ENCODE results near the gene MYH10.

GRCh38 chr17:8537734-8538133 is 92.8 kb downstream of the MYH10 start:
- TF ChIP-seq PATZ1 (CRISPR knock-in tag; IDR thresholded peaks at IDR 0.05; ENCODE audit: borderline replicate concordance) (no peak), SNAI2 (CRISPR knock-in tag; IDR thresholded peaks at IDR 0.05) (no peak), TSHZ2 (CRISPR knock-in tag; IDR thresholded peaks at IDR 0.05) (no peak), ZNF70 (CRISPR knock-in tag; IDR thresholded peaks at IDR 0.05) (no peak), RARB (CRISPR knock-in tag; IDR thresholded peaks at IDR 0.05) (no peak), BACH2 (CRISPR knock-in tag; IDR thresholded peaks at IDR 0.05; ENCODE audit: borderline replicate concordance) (no peak), PPARA (CRISPR knock-in tag; IDR thresholded peaks at IDR 0.05; ENCODE audit: borderline replicate concordance) (no peak), CSDC2 (CRISPR knock-in tag; IDR thresholded peaks at IDR 0.05) (no peak), CREB5 (CRISPR knock-in tag; IDR thresholded peaks at IDR 0.05; ENCODE audit: low read depth) (no peak), POU6F1 (CRISPR knock-in tag; IDR thresholded peaks at IDR 0.05; ENCODE audit: borderline replicate concordance, low read depth) (no peak), OSR1 (CRISPR knock-in tag; IDR thresholded peaks at IDR 0.05) (no peak)
